ENCODE data around the gene TGIF1. TPM values are rescaled to one million over a fixed set of nuclear protein-coding genes. Genes with fewer than 3 reads are reported as not detected.

Gene TGIF1
- total and polyA plus RNA-seq, 10 of the 15 experiments (the other 5 are each of a cell fraction or from before 2014, with no cell fraction given): 1.8 to 8.5 (median 6.4) TPM

- TF ChIP-seq, protein P1, sequence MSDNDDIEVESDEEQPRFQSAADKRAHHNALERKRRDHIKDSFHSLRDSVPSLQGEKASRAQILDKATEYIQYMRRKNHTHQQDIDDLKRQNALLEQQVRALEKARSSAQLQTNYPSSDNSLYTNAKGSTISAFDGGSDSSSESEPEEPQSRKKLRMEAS (IDR thresholded peaks at IDR 0.05; ENCODE audit: low read depth, low read length): peak; percentile 86
- TF ChIP-seq RUNX3 (IDR thresholded peaks at IDR 0.05; ENCODE audit: low read length): peak; percentile 23; the same call in 1 of the 2 replicates
- no peak for TF ChIP-seq ELK1 (IDR thresholded peaks at IDR 0.05; ENCODE audit: low read depth, low read length)
- TF ChIP-seq, protein P2, sequence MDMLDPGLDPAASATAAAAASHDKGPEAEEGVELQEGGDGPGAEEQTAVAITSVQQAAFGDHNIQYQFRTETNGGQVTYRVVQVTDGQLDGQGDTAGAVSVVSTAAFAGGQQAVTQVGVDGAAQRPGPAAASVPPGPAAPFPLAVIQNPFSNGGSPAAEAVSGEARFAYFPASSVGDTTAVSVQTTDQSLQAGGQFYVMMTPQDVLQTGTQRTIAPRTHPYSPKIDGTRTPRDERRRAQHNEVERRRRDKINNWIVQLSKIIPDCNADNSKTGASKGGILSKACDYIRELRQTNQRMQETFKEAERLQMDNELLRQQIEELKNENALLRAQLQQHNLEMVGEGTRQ (IDR thresholded peaks at IDR 0.05; ENCODE audit: borderline replicate concordance, low read depth, low read length): no peak
- TF ChIP-seq DPF2 (IDR thresholded peaks at IDR 0.05): 0 out of 2 replicates have a peak, but pooled peaks have one; percentile 5
- TF ChIP-seq, protein P3, sequence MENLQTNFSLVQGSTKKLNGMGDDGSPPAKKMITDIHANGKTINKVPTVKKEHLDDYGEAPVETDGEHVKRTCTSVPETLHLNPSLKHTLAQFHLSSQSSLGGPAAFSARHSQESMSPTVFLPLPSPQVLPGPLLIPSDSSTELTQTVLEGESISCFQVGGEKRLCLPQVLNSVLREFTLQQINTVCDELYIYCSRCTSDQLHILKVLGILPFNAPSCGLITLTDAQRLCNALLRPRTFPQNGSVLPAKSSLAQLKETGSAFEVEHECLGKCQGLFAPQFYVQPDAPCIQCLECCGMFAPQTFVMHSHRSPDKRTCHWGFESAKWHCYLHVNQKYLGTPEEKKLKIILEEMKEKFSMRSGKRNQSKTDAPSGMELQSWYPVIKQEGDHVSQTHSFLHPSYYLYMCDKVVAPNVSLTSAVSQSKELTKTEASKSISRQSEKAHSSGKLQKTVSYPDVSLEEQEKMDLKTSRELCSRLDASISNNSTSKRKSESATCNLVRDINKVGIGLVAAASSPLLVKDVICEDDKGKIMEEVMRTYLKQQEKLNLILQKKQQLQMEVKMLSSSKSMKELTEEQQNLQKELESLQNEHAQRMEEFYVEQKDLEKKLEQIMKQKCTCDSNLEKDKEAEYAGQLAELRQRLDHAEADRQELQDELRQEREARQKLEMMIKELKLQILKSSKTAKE (IDR thresholded peaks at IDR 0.05; ENCODE audit: low read depth, poor library complexity, severe bottlenecking): peak; percentile 23
- peak; percentile 6 to 52; a peak in 1 of 4 replicates for TF ChIP-seq BHLHE40 (IDR thresholded peaks at IDR 0.05; ENCODE audit: borderline replicate concordance in 1 of 2, low read depth in 2 of 2, low read length in 1 of 2)
- peak; percentile 86 for TF ChIP-seq POLR2A (IDR thresholded peaks at IDR 0.05; ENCODE audit: low read depth, low read length)
- 0 out of 2 replicates have a peak, but pooled peaks have one; percentile 15 for TF ChIP-seq BCL11A (IDR thresholded peaks at IDR 0.05; ENCODE audit: low read depth, low read length)
- TF ChIP-seq CHD4 (IDR thresholded peaks at IDR 0.05): no peak
- no peak for TF ChIP-seq SMAD1 (IDR thresholded peaks at IDR 0.05; ENCODE audit: low read depth, partially characterized antibody)
- TF ChIP-seq, protein P4, sequence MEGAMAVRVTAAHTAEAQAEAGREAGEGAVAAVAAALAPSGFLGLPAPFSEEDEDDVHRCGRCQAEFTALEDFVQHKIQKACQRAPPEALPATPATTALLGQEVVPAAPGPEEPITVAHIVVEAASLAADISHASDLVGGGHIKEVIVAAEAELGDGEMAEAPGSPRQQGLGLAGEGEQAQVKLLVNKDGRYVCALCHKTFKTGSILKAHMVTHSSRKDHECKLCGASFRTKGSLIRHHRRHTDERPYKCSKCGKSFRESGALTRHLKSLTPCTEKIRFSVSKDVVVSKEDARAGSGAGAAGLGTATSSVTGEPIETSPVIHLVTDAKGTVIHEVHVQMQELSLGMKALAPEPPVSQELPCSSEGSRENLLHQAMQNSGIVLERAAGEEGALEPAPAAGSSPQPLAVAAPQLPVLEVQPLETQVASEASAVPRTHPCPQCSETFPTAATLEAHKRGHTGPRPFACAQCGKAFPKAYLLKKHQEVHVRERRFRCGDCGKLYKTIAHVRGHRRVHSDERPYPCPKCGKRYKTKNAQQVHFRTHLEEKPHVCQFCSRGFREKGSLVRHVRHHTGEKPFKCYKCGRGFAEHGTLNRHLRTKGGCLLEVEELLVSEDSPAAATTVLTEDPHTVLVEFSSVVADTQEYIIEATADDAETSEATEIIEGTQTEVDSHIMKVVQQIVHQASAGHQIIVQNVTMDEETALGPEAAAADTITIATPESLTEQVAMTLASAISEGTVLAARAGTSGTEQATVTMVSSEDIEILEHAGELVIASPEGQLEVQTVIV (IDR thresholded peaks at IDR 0.05; ENCODE audit: borderline replicate concordance, partially characterized antibody): no peak
- peak; percentile 89 for TF ChIP-seq MXI1 (IDR thresholded peaks at IDR 0.05; ENCODE audit: low read depth, low read length)
- no peak for TF ChIP-seq ZBTB33 (IDR thresholded peaks at IDR 0.05)
- no peak for TF ChIP-seq POLR2AphosphoS2 (IDR thresholded peaks at IDR 0.05; ENCODE audit: low read depth, low read length)
- TF ChIP-seq CREM (IDR thresholded peaks at IDR 0.05; ENCODE audit: low read depth): peak; percentile 56
- peak; percentile 79; the same call in 1 of the 2 replicates for TF ChIP-seq POLR2AphosphoS5 (IDR thresholded peaks at IDR 0.05; ENCODE audit: low read length)
- no peak for TF ChIP-seq SPI1 (IDR thresholded peaks at IDR 0.05; ENCODE audit: borderline replicate concordance, insufficient read depth, low read depth, low read length)
- no peak for TF ChIP-seq KDM1A (IDR thresholded peaks at IDR 0.05; ENCODE audit: borderline replicate concordance)
- TF ChIP-seq CBFB (IDR thresholded peaks at IDR 0.05; ENCODE audit: low read depth): peak; percentile 23; the same call in 1 of the 2 replicates
- TF ChIP-seq ZNF384 (IDR thresholded peaks at IDR 0.05; ENCODE audit: borderline replicate concordance, low read depth, low read length): 0 out of 2 replicates have a peak, but pooled peaks have one; percentile 7
- TF ChIP-seq NBN (IDR thresholded peaks at IDR 0.05): no peak; the same call in 1 of the 2 replicates
Observed at GRCh38 chr18:3448838-3449511, 997 bp upstream of the TGIF1 start (continued).

Data from GM12878 (cell line).